Dedifferentiated amniotic fluid mesenchymal stem cell (primary cell): ENCODE data around the gene ITGB7.

ENCODE experiments used
- DNase-seq: peaks from one replicate; pipeline ENCODE4 v3.0.0-alpha.2; 2016; ENCODE audit errors: extremely low spot score

The ITGB7 gene

GRCh38 chr12:53145383-53146260, 61.4 kb downstream of the ITGB7 start:
- no peak for DNase-seq

DNA sequence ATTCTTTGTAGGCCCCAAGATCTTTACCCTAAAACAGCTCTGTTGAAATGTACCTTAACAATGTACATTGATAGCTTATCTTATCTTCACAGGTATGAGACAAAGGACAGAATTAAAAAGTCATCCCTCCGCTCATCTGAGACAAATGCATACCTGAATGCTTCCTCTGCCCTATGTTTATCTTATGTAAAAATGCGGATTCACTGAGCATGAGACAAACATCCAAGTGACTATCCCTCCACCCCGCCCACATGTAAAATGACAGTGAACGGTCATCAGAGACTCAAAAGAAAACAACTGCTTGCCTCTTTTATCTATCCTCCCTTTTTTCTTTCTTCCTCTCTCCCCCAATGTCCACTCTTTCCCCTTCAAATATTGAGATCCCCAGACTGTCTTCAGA, 63.7 kb downstream of the ITGB7 start:
- DNase-seq: no peak
